K562 (cell line): ENCODE results near the gene SLC66A2.

ENCODE experiments used
- EZH2 ChIP-seq: IDR thresholded peaks from 2 replicates; pipeline ENCODE4 v1.6.1; 2012; ENCODE audit warnings: low read depth, mild to moderate bottlenecking, inconsistent platforms, low read length, borderline replicate concordance
- KDM5B ChIP-seq: fragments of 200-600 bp; sonication (generic); IDR thresholded peaks from 2 replicates; pipeline ENCODE4 v1.6.1; 2012; ENCODE audit warnings: low read depth, mild to moderate bottlenecking, moderate library complexity, low read length, control low read depth, inconsistent platforms; ENCODE audit not compliant: insufficient replicate concordance

DNA sequence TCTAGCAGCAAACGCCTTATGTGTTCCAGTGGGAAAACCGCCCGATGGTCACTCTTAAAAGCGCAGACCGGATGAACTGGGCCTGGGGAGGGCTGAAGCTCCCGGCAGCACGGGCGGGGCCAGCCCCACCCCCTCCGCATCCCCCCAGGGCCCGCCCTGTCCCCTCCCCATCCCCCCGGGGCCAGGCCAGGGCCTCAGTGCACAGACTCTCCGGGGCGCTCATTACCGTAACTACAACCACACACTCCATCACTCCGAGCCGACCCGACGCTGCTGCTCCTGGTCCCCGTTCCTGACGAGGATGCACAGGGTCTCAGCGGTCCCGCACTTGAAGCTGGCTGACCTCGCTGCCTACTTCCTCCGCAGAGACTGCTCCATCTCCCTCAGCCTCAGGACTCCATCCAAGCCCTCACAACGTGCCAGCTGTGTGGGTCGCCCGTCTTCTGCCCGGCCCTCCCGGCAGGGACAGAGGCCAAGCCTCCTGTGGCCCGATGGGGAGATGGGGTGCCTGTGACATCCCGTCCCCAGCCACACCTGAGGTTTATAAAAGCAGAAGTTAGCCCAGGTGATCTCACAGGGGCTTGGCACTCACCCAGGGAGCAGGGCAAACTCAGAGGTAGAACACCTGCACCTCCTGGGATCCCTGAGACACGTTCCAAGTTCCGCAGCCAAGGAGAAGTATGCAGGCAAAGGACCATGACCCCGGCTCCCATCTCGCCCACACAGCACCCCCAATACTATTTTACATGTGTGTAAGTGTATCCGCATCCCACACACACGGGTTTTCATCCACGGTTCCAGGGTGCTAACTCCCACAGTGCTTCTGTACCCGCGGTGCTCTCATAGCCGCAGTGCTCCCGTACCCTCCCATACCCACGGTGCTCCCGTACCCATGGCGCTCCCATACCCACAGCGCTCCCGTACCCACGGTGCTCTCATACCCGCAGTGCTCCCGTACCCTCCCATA lies 36.0 kb downstream of the SLC66A2 start:
- TF ChIP-seq KDM5B, result no peak
- TF ChIP-seq EZH2, result no peak
